PFSK-1 (cell line): ENCODE data around the gene ATP11B.

Experiments used
- POLR2AphosphoS5 ChIP-seq: IDR thresholded peaks from 2 replicates; pipeline ENCODE4 v1.6.1; 2012; ENCODE audit warnings: low read depth, mild to moderate bottlenecking, control low read depth, low read length, moderate library complexity
- TAF1 ChIP-seq: IDR thresholded peaks from 2 replicates; pipeline ENCODE4 v1.6.1; 2012; ENCODE audit warnings: low read length, control low read depth, borderline replicate concordance; ENCODE audit not compliant: insufficient read depth
- TF ChIP-seq, protein P1 (sequence below), 2 experiments: IDR thresholded peaks; 2 replicates each; pipeline versions ENCODE4 v1.6.1 to v1.8.0; 2011 to 2012; ENCODE audit warnings: low read depth in 2 of 2, low read length in 2 of 2, control low read depth in 1 of 2, inconsistent platforms in 1 of 2, mild to moderate bottlenecking in 1 of 2, moderate library complexity in 1 of 2; ENCODE audit not compliant: insufficient read depth in 1 of 2

DNA sequence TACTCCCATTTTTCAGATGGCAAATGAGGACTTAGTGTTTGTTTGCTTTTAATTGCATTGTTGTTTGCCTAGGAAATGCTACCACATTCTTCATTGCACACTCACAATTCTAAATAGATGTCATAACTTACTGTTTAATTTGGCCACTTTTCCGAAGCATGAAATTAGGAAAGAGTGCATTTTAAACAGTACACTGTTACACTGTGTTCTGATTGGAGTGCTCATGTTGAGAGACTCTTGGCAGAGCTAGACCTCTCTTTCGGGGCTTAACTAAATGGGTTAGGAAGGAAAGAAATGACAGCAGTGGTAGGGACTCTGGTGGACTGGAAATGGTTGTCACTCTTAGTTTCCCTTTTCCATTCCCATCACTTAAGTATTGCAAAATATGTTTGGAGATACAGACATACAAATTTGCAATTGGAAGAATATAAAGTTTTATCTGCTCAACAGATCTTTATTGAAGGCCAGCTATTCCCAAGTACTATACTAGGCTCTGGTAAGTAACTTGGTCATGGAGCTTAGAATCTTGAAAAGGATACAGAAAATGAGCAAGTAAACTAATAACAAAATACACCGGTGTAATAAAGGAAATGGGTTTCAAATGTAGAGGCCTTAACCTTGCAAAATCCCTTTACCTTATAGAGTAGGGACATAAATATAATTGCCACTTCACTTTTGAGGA is 96.8 kb downstream of the ATP11B start:
- TF ChIP-seq TAF1, result no peak
- TF ChIP-seq POLR2AphosphoS5, result no peak
- TF ChIP-seq, protein P1, sequence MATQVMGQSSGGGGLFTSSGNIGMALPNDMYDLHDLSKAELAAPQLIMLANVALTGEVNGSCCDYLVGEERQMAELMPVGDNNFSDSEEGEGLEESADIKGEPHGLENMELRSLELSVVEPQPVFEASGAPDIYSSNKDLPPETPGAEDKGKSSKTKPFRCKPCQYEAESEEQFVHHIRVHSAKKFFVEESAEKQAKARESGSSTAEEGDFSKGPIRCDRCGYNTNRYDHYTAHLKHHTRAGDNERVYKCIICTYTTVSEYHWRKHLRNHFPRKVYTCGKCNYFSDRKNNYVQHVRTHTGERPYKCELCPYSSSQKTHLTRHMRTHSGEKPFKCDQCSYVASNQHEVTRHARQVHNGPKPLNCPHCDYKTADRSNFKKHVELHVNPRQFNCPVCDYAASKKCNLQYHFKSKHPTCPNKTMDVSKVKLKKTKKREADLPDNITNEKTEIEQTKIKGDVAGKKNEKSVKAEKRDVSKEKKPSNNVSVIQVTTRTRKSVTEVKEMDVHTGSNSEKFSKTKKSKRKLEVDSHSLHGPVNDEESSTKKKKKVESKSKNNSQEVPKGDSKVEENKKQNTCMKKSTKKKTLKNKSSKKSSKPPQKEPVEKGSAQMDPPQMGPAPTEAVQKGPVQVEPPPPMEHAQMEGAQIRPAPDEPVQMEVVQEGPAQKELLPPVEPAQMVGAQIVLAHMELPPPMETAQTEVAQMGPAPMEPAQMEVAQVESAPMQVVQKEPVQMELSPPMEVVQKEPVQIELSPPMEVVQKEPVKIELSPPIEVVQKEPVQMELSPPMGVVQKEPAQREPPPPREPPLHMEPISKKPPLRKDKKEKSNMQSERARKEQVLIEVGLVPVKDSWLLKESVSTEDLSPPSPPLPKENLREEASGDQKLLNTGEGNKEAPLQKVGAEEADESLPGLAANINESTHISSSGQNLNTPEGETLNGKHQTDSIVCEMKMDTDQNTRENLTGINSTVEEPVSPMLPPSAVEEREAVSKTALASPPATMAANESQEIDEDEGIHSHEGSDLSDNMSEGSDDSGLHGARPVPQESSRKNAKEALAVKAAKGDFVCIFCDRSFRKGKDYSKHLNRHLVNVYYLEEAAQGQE (IDR thresholded peaks at IDR 0.05; ENCODE audit: insufficient read depth in 1 of 2, low read depth in 2 of 2, low read length in 2 of 2), result no peak
